ENCODE results near the gene ARV1.
A peak's percentile ranks its signal among the peaks of the same experiment; 100 is the strongest.

The ARV1 gene

GRCh38 chr1:230978491-230979388 lies at the start of gene ARV1, which contains the start of gene TTC13:
ARV1 (plus strand) TSS chr1:230979094; CDS start chr1:230979106, 12 bp downstream.
TTC13 (minus strand) TSS chr1:230978861; CDS start chr1:230978830, 31 bp downstream.
- peak; percentile 99 for DNase-seq (ENCODE audit: low spot score)

GRCh38 chr1:230930986-230931385 lies 47.9 kb upstream of the ARV1 start:
- no peak for DNase-seq (ENCODE audit: low spot score)

GRCh38 chr1:230935852-230936251 lies 43.0 kb upstream of the ARV1 start:
- DNase-seq (ENCODE audit: low spot score): no peak

- DNase-seq (ENCODE audit: low spot score): no peak
Measured at GRCh38 chr1:230936475-230936874, 42.4 kb upstream of the ARV1 start.

GRCh38 chr1:230937371-230937770 lies 41.5 kb upstream of the ARV1 start:
- no peak for DNase-seq (ENCODE audit: low spot score)

GRCh38 chr1:230938924-230939368 lies 39.9 kb upstream of the ARV1 start:
- no peak for DNase-seq (ENCODE audit: low spot score)

GRCh38 chr1:230939806-230940489 lies 38.9 kb upstream of the ARV1 start:
- no peak for DNase-seq (ENCODE audit: low spot score)

- no peak for DNase-seq (ENCODE audit: low spot score)
Measured at GRCh38 chr1:230940848-230941247, 38.0 kb upstream of the ARV1 start.

GRCh38 chr1:230943048-230943593 lies 35.8 kb upstream of the ARV1 start:
- no peak for DNase-seq (ENCODE audit: low spot score)

GRCh38 chr1:230948301-230948700 lies 30.6 kb upstream of the ARV1 start:
- DNase-seq (ENCODE audit: low spot score): no peak

- no peak for DNase-seq (ENCODE audit: low spot score)
Measured at GRCh38 chr1:230948903-230949302, 30.0 kb upstream of the ARV1 start.

- no peak for DNase-seq (ENCODE audit: low spot score)
Measured at GRCh38 chr1:230950404-230950803, 28.5 kb upstream of the ARV1 start.

- DNase-seq (ENCODE audit: low spot score): no peak
Measured at GRCh38 chr1:230957580-230957989, 21.3 kb upstream of the ARV1 start.

- DNase-seq (ENCODE audit: low spot score): no peak
Measured at GRCh38 chr1:230958370-230958769, 20.5 kb upstream of the ARV1 start.

GRCh38 chr1:230964896-230965295 lies 14.0 kb upstream of the ARV1 start:
- no peak for DNase-seq (ENCODE audit: low spot score)

- no peak for DNase-seq (ENCODE audit: low spot score)
Measured at GRCh38 chr1:230965535-230965934, 13.4 kb upstream of the ARV1 start.

GRCh38 chr1:230966358-230966873 lies 12.5 kb upstream of the ARV1 start:
- DNase-seq (ENCODE audit: low spot score): no peak

GRCh38 chr1:230970432-230970831 lies 8.5 kb upstream of the ARV1 start:
- no peak for DNase-seq (ENCODE audit: low spot score)

GRCh38 chr1:230971771-230972170 lies 7.1 kb upstream of the ARV1 start:
- no peak for DNase-seq (ENCODE audit: low spot score)

GRCh38 chr1:230972855-230973271 lies 6.0 kb upstream of the ARV1 start:
- DNase-seq (ENCODE audit: low spot score): peak; percentile 42

GRCh38 chr1:230975636-230976035 lies 3.3 kb upstream of the ARV1 start:
- DNase-seq (ENCODE audit: low spot score): no peak

- no peak for DNase-seq (ENCODE audit: low spot score)
Measured at GRCh38 chr1:230976360-230976759, 2.5 kb upstream of the ARV1 start.

Measured in pons (tissue), 1 donor.